LoVo (cell line): ENCODE data around the gene WWP2.
A peak's percentile ranks its signal among the peaks of the same experiment; 100 is the strongest.
"Not testable (repeated sequence)": the region's sequence is repeated elsewhere in the genome, so short reads cannot be mapped to it uniquely, and the experiment has no call there.

Experiments
- DNase-seq: peaks from one replicate; pipeline ENCODE4 v3.0.0-alpha.2; 2016; ENCODE audit warnings: low spot score

Gene WWP2

DNA sequence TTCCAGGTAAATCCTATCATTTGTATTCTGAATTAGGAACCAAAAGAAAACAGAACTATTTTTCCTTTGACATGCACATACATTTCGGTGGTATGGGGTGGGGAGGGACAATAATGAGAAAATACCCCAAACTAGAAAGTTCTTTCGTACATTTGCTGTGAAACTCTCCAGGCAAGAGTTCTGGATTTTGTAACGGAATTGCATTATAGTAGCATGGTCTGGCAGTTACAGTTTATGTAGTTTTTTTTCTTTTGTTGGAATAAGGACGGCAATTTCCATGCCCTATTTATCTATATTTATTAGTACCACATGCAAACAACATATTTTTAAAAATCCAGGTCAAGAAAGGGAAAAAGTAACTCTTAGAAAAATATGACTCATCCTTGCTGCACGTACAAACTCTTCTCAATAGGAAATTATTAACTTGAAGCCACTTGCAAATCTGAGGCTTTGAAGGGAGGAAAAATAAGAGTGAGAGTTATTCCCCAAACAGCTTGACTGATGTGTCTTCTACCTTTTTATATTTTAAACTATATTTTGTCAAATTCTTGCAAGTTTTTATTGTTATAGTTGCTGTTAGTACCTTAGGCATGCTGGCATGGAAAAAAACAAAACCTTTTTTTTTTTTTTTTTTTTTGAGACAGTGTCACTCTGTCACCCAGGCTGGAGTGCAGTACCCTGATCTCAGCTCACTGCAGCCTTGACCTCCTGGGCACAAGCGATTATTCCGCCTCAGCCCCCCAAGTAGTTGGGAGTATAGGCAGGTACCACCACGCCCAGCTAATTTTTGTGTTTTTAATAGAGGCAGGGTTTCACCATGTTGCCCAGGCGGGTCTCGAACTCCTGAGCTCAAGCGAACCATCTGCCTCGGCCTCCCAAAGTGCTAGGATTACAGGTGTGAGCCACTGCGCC is 69.3 kb downstream of the WWP2 start:
- DNase-seq, result peak; percentile 31

DNA sequence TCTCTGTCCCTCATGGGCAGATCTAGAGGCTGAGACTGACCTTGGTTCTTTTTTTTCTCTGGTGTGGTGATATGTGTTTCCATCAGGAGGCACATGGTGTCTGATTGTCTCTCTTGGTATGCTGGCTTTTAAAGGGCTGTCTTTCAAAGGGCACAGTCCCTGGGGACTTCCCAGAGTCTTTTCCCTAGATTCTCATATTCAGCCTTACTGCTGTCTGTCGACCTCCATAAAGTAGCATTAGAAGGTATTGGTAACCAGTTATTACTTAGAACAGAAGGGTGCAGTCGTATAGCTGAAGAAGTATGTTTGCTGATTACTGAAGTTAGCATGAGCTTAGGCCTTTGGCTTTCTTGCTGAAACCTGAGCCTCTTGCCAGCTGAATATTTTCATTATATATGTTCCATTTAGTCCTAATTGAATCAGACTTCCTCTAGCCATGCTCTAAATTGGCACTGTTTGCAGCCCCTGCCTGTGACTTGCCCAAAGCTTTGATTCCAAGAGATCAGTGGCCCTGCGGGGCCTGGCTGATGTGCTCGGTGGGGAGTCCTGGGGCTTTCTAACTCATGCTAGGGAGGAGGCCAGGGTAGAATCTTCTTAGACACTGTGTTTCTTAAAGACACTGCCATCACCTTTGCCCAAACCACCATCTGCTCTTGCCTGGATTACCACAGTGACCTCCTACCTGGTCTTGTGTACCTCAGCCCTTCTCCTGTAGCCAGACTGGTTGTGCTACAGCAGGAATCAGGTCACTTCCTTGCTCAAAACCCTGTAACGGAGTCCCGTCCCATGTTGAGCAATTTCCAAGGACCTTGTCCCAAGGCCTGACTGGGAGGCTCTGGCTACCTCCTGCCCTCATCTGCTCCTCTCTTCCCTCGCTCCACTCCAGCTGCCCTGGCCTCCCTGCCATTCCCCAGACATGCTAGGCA is 71.5 kb downstream of the WWP2 start:
- no peak for DNase-seq

GRCh38 chr16:69834807-69835466 is 72.8 kb downstream of the WWP2 start:
- DNase-seq, result no peak

- no peak for DNase-seq
Measured at GRCh38 chr16:69836257-69836656, 74.1 kb downstream of the WWP2 start.

- DNase-seq, result no peak
Measured at GRCh38 chr16:69837380-69837779, 75.2 kb downstream of the WWP2 start.

GRCh38 chr16:69838489-69838888 is 76.4 kb downstream of the WWP2 start:
- DNase-seq, result no peak

DNA sequence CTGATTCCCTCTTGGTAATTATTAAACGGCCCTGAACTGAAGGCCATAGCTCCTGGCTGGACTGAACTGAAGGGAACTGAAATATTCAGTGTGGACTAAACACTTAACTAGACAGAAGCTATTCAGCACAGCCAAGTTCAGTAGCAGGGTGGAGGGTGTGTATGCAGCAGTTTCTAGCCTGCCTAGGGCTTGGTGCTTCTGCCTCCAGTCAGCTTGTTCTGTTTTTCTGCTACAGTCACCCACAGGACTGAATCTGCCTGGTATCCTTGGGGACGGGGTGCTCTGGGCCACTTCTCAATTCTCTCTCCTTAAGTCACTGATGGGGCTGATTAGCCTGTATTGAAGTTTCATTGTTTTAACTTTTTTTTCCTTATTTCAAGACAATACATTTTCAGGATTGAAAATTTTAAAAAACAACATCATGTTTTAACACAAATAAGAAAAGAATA is 77.1 kb downstream of the WWP2 start:
- peak; percentile 9 for DNase-seq

- peak; percentile 10 for DNase-seq
Measured at GRCh38 chr16:69839798-69840409, 77.8 kb downstream of the WWP2 start.

DNA sequence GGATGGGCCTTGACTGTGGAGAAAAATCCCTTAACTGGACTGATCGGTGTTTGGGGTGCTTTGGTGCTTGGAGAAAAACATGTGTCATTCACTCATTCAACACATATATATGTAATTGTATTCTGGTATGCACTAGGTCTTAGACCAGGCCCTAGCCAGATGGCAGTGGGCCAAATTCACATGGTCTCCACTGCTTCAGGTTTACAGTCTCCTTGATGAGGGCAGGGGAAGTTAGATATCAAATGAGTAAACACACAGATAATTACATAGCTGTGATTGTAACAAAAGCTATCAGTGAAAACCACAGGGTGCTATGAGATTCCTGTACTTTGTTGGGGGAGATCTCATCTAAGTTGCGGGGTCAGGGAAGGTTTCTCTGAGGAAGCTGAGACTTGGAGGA is 78.8 kb downstream of the WWP2 start:
- no peak for DNase-seq

DNA sequence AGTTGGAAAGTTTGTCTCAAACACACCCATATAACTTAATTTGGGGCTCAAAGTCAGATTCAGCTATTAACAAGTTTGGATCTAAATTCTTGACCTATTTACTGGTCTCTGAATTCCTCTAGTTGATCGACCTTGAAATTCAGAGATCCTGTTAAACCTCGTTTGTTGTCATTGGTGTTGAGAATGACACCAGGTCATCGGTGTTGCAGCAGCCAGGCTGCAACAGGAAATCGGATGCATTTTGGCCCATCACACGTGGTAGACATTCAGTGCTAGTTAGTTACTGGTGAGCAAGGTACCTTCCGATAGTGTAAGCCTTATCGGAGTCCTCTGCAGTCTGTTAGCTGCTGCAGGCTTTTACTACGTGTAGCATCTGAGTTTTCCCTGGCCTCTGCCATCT is 82.3 kb downstream of the WWP2 start:
- no peak for DNase-seq

DNA sequence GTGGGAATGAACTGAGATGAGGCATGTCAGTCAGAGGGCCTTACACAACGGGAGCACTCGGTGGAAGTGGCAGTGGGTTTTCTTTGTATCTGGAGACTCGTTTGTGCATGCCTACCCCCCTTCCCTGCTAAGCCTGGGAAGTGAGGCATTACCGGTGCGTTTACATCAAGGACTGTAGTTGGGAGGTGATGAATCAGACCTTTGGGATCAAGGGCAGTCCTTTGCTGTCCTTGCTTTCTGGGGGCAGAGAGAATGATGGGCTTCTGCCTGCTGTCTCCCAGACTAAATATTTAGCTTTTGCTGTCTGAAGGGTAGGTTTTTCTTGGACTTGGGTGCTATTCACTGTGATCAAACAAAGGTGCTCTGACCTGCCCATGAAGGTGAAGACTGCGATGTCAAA is 83.0 kb downstream of the WWP2 start:
- DNase-seq, result no peak

DNA sequence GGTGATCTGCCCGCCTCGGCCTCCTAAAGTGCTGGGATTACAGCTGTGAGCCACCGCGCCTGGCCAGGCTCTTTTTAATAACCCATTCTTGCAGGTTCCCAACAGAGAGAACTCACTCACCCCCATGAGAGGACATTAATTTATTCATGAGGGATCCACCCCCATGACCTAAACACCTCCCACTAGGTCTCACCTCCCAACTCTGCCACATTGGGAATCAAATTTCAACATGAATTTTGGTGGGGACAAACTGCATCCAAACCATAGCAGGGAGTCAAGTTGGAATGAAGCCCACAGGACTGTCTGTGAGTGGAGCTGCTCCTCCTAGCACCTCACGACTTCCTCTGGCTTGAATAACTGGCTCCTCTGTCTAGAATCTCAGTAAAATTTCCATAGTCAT is 85.5 kb downstream of the WWP2 start:
- DNase-seq, result no peak

GRCh38 chr16:69848637-69849545 is 86.8 kb downstream of the WWP2 start:
- no peak for DNase-seq

DNA sequence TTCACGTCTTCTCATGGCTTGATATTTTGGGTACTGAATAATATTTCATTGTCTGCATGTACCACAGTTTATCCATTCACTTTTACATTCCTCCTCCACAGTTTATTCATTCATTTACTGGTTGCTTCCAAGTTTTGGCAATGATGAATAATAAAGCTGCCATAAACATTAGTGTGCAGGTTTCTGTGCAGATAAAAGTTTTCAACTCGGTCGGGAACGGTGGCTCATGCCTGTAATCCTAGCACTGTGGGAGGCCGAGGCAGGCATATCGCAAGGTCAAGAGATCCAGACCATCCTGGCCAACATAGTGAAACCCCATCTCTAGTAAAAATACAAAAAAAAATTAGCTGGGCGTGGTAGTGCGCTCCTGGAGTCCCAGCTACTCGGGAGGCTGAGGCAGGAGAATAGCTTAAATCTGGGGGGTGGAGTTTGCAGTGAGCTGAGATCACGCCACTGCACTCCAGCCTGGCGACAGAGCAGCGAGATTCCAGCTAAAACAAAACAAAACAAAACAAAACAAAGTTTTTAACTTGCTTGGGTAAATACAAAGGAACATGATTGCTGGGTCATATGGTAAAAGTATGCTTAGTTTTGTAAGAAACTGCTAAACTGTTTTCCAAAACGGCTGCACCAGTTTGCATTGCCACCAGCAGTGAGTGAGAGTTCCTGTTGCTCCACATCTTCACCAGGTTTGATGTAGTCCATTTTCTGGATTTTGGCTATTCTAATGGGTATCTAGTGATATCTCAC is 89.5 kb downstream of the WWP2 start:
- DNase-seq, result no peak

DNA sequence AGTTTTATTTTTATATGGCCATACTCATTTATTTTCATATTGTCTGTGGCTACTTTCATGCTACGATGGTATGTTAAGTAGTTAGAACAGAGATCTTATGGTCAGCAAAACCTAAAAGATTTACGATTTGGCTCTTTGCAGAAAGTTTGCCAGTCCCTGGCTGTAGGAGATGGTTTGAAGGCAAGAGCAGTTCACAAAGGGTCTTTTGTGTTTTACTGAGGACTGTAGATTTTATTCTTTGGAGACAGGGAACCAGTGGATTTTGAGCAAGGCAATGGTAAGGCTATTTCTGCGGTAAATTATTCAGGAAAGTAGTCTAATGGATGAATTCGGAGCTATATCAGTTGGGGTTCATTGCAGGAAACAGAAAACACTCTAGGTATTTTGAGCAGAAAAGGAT is 90.7 kb downstream of the WWP2 start:
- no peak for DNase-seq

DNA sequence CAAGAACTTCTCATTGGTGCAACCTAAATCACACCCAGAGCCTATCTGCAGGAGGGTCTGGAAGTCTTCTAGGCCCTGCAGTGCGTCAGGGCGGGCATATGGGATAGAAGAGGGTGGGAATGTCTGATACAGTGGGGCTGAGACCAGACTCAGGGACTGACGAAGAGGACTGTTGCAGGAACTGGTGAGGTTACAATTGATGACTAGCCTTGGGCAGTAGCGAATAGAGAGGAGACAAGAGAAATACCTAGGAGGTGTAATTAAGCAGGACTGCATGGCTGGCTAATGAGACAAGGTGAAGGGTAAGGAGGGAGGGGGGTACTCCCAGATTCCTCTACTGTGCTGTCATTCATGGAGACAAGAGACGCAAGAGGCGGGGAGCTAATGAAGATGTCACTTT is 91.3 kb downstream of the WWP2 start:
- no peak for DNase-seq

- DNase-seq, result not testable (repeated sequence)
Measured at GRCh38 chr16:69854776-69855175, 92.6 kb downstream of the WWP2 start.

DNA sequence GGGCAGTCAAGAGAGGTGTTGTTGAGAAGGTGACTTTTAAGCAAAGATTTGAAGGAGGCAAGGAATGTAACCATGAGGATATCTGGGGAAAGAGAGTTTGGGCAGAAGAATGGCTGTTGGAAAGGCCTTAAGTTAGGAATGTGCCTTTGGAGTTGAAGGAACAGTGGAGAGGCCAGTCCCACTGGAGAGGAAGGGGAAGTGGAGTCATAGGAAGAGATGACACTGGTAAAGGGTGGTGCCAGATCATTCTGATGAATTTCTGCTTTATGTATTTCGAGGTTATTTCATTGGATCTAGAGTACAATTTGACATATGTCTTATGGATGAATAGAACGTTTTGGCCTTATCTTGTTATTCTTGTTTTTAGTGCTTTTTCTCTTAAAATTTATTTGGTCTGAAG is 93.5 kb downstream of the WWP2 start:
- DNase-seq, result no peak

GRCh38 chr16:69858191-69859104 is 96.3 kb downstream of the WWP2 start:
- DNase-seq, result no peak
